ENCODE data around the gene ANKRD40. TPM values are rescaled to one million over a fixed set of nuclear protein-coding genes. Genes with fewer than 3 reads are reported as not detected.
"Not testable (repeated sequence)": the region's sequence is repeated elsewhere in the genome, so short reads cannot be mapped to it uniquely, and the experiment has no call there.

Gene ANKRD40
- total RNA-seq, 1 donor from 2014 or later = 47.6 TPM

- intact Hi-C loops (cut with DNase I) = loop anchor here (10.0 kb wide), 1 partner anchor 203 kb away; no protein-coding TSS in a partner anchor
- peak; percentile 50 for DNase-seq (ENCODE audit: low spot score)
These were observed 19.5 kb downstream of the ANKRD40 start for GRCh38 chr17:50688245-50688644.

GRCh38 chr17:50687200-50688066 lies 20.3 kb downstream of the ANKRD40 start:
- intact Hi-C loops (cut with DNase I) = loop anchor here (2.0 to 10.0 kb wide), 2 partner anchors 141 to 203 kb away; partner anchors contain the start of gene SPATA20
- DNase-seq (ENCODE audit: low spot score) = peak; percentile 68

- peak; percentile 78 for DNase-seq (ENCODE audit: low spot score)
- intact Hi-C loops (cut with DNase I) = loop anchor here (2.0 to 10.0 kb wide), 2 partner anchors 140 to 202 kb away; partner anchors contain the start of gene SPATA20
These were observed 21.1 kb downstream of the ANKRD40 start for GRCh38 chr17:50686494-50687199.

GRCh38 chr17:50685691-50686493 lies 21.8 kb downstream of the ANKRD40 start:
- intact Hi-C loops (cut with DNase I) = loop anchor here (2.0 to 10.0 kb wide), 2 partner anchors 139 to 201 kb away; partner anchors contain the start of gene SPATA20
- DNase-seq (ENCODE audit: low spot score) = peak; percentile 44

- no peak for DNase-seq (ENCODE audit: low spot score)
- intact Hi-C loops (cut with DNase I) = loop anchor here (10.0 kb wide), 1 partner anchor 200 kb away; no protein-coding TSS in a partner anchor
These were observed 22.4 kb downstream of the ANKRD40 start for GRCh38 chr17:50685334-50685665.

- DNase-seq (ENCODE audit: low spot score) = no peak
- intact Hi-C loops (cut with DNase I) = loop anchor here (10.0 kb wide), 1 partner anchor 200 kb away; no protein-coding TSS in a partner anchor
These were observed 22.9 kb downstream of the ANKRD40 start for GRCh38 chr17:50684612-50685333.

GRCh38 chr17:50684288-50684611 lies 23.5 kb downstream of the ANKRD40 start:
- intact Hi-C loops (cut with DNase I) = loop anchor here (10.0 kb wide), 1 partner anchor 199 kb away; no protein-coding TSS in a partner anchor
- DNase-seq (ENCODE audit: low spot score) = no peak

- DNase-seq (ENCODE audit: low spot score) = no peak
These were observed 24.1 kb downstream of the ANKRD40 start for GRCh38 chr17:50683434-50684287.

GRCh38 chr17:50682938-50683337 lies 24.8 kb downstream of the ANKRD40 start:
- intact Hi-C loops (cut with DNase I) = loop anchor here (10.0 kb wide), 1 partner anchor 198 kb away; no protein-coding TSS in a partner anchor
- DNase-seq (ENCODE audit: low spot score) = no peak

More at GRCh38 chr17:50683434-50684287, 24.1 kb downstream of the ANKRD40 start:
- intact Hi-C loops (cut with DNase I) = loop anchor here (10.0 kb wide), 1 partner anchor 199 kb away; no protein-coding TSS in a partner anchor

- no peak for DNase-seq (ENCODE audit: low spot score)
- intact Hi-C loops (cut with DNase I) = loop anchor here (10.0 kb wide), 1 partner anchor 198 kb away; no protein-coding TSS in a partner anchor
These were observed 25.3 kb downstream of the ANKRD40 start for GRCh38 chr17:50682441-50682840.

GRCh38 chr17:50681263-50682200 lies 26.2 kb downstream of the ANKRD40 start:
- no peak for DNase-seq (ENCODE audit: low spot score)

GRCh38 chr17:50680543-50681262 lies 27.0 kb downstream of the ANKRD40 start:
- DNase-seq (ENCODE audit: low spot score) = not testable (repeated sequence)
- intact Hi-C loops (cut with DNase I) = loop anchor here (2.0 to 10.0 kb wide), 2 partner anchors 50 to 196 kb away; no protein-coding TSS in a partner anchor

More at GRCh38 chr17:50681263-50682200, 26.2 kb downstream of the ANKRD40 start:
- intact Hi-C loops (cut with DNase I) = loop anchor here (2.0 to 10.0 kb wide), 2 partner anchors 51 to 197 kb away; no protein-coding TSS in a partner anchor

GRCh38 chr17:50680126-50680525 lies 27.6 kb downstream of the ANKRD40 start:
- intact Hi-C loops (cut with DNase I) = loop anchor here (2.0 to 10.0 kb wide), 2 partner anchors 49 to 195 kb away; no protein-coding TSS in a partner anchor

GRCh38 chr17:50679008-50679544 lies 28.6 kb downstream of the ANKRD40 start:
- DNase-seq (ENCODE audit: low spot score) = peak; percentile 69
- intact Hi-C loops (cut with DNase I) = loop anchor here (2.0 kb wide), 1 partner anchor 126 kb away; no protein-coding TSS in a partner anchor

More at GRCh38 chr17:50680126-50680525, 27.6 kb downstream of the ANKRD40 start:
- no peak for DNase-seq (ENCODE audit: low spot score)

GRCh38 chr17:50677851-50678375 lies 29.8 kb downstream of the ANKRD40 start:
- intact Hi-C loops (cut with DNase I) = loop anchor here (2.0 kb wide), 1 partner anchor 125 kb away; no protein-coding TSS in a partner anchor

More at GRCh38 chr17:50677851-50678375, 29.8 kb downstream of the ANKRD40 start:
- no peak for DNase-seq (ENCODE audit: low spot score)

Data from cardiac septum (tissue), 1 donor.